Skeletal muscle tissue (tissue), 4 donors: ENCODE results near the gene ADH5. TPM values are rescaled to one million over a fixed set of nuclear protein-coding genes. Genes with fewer than 3 reads are reported as not detected.

ENCODE experiments used
- H3K27ac ChIP-seq: one replicate; pipeline ENCODE4 v1.7.0; 2013; ENCODE audit warnings: mild to moderate bottlenecking, low read depth, low read length, inconsistent platforms
- H3K27me3 ChIP-seq, 3 donors: one replicate each; pipeline ENCODE4 v1.7.0; 2013; ENCODE audit warnings: low read length in 3 of 3; ENCODE audit not compliant: control insufficient read depth in 3 of 3, insufficient read depth in 3 of 3
- H3K36me3 ChIP-seq, 3 donors: one replicate each; pipeline ENCODE4 v1.7.0; 2013; ENCODE audit warnings: low read length in 3 of 3; ENCODE audit not compliant: control insufficient read depth in 3 of 3, insufficient read depth in 3 of 3
- H3K4me1 ChIP-seq, 3 donors: one replicate each; pipeline ENCODE4 v1.7.0; 2013; ENCODE audit warnings: low read length in 3 of 3, mild to moderate bottlenecking in 3 of 3; ENCODE audit not compliant: control insufficient read depth in 3 of 3, insufficient read depth in 3 of 3
- H3K4me3 ChIP-seq, 3 donors: one replicate each; pipeline ENCODE4 v1.7.0; 2013; ENCODE audit warnings: low read length in 3 of 3
- H3K9ac ChIP-seq, 3 donors: one replicate each; pipeline ENCODE4 v1.7.0; 2013; ENCODE audit warnings: low read length in 3 of 3, mild to moderate bottlenecking in 3 of 3, moderate library complexity in 2 of 3, low read depth in 1 of 3
- H3K9me3 ChIP-seq, 3 donors: one replicate each; pipeline ENCODE4 v1.7.0; 2013; ENCODE audit warnings: low read length in 3 of 3; ENCODE audit not compliant: control insufficient read depth in 3 of 3
- total RNA-seq: library from RNA; depleted of rRNA; stranded (reverse); fragments of >200 nt; gene quantifications from one replicate; pipeline ENCODE4 v1.2.3, GENCODE V29; 2014
- donor health status: Osteomylitis.

Gene ADH5
- total RNA-seq, 1 donor from 2014 or later, result 71.0 TPM

GRCh38 chr4:99052902-99053301 lies 35.7 kb downstream of the ADH5 start:
- Histone ChIP-seq H3K27ac (no peak overlapping the region), H3K9ac (no peak overlapping the region), H3K4me3 (no peak overlapping the region), H3K9me3 (no peaks in the 10 kb centered on the region), H3K4me1 (no peaks in the 10 kb centered on the region), H3K27me3 (no peaks in the 10 kb centered on the region), H3K36me3 (peaks cover 2 to 24% (median 24%) of the 10 kb centered on the region in 3 donors)

- H3K4me3 ChIP-seq, result no peak overlapping the region
- no peak overlapping the region for H3K9ac ChIP-seq
- no peaks in the 10 kb centered on the region for H3K4me1 ChIP-seq
- H3K9me3 ChIP-seq, result no peaks in the 10 kb centered on the region
- no peaks in the 10 kb centered on the region for H3K27me3 ChIP-seq
- H3K27ac ChIP-seq, result no peak overlapping the region
- peaks cover 2 to 27% (median 20%) of the 10 kb centered on the region in 3 donors for H3K36me3 ChIP-seq
Measured at GRCh38 chr4:99047710-99048109, 40.9 kb downstream of the ADH5 start.

GRCh38 chr4:99043346-99043745 lies 45.2 kb downstream of the ADH5 start:
- Histone ChIP-seq H3K27me3 (no peaks in the 10 kb centered on the region), H3K4me1 (no peaks in the 10 kb centered on the region), H3K9me3 (no peaks in the 10 kb centered on the region), H3K27ac (no peak overlapping the region), H3K9ac (no peak overlapping the region), H3K4me3 (no peak overlapping the region), H3K36me3 (peaks cover 0 to 11% (median 4%) of the 10 kb centered on the region in 3 donors)

- H3K4me1 ChIP-seq, result no peaks in the 10 kb centered on the region
- H3K27me3 ChIP-seq, result no peaks in the 10 kb centered on the region
- no peaks in the 10 kb centered on the region for H3K9me3 ChIP-seq
- H3K4me3 ChIP-seq, result no peak overlapping the region
- H3K9ac ChIP-seq, result no peak overlapping the region
- H3K27ac ChIP-seq, result no peak overlapping the region
- H3K36me3 ChIP-seq, result peaks cover 0 to 4% (median 0%) of the 10 kb centered on the region in 3 donors
Measured at GRCh38 chr4:99038213-99038612, 50.4 kb downstream of the ADH5 start.

- Histone ChIP-seq H3K4me1 (no peaks in the 10 kb centered on the region), H3K4me3 (no peak overlapping the region), H3K9me3 (no peaks in the 10 kb centered on the region), H3K27ac (no peak overlapping the region), H3K36me3 (no peaks in the 10 kb centered on the region), H3K27me3 (no peaks in the 10 kb centered on the region), H3K9ac (no peak overlapping the region)
Measured at GRCh38 chr4:99033956-99034355, 54.6 kb downstream of the ADH5 start.

- Histone ChIP-seq H3K4me1 (no peaks in the 10 kb centered on the region), H3K9ac (no peak overlapping the region), H3K27me3 (no peaks in the 10 kb centered on the region), H3K9me3 (no peaks in the 10 kb centered on the region), H3K4me3 (no peak overlapping the region), H3K27ac (no peak overlapping the region), H3K36me3 (no peaks in the 10 kb centered on the region)
Measured at GRCh38 chr4:99029852-99030251, 58.7 kb downstream of the ADH5 start.

GRCh38 chr4:99029018-99029735 lies 59.4 kb downstream of the ADH5 start:
- Histone ChIP-seq H3K4me3 (no peak overlapping the region), H3K36me3 (no peaks in the 10 kb centered on the region), H3K9me3 (no peaks in the 10 kb centered on the region), H3K4me1 (no peaks in the 10 kb centered on the region), H3K9ac (no peak overlapping the region), H3K27me3 (no peaks in the 10 kb centered on the region), H3K27ac (no peak overlapping the region)

- Histone ChIP-seq H3K9me3 (no peaks in the 10 kb centered on the region), H3K4me1 (no peaks in the 10 kb centered on the region), H3K27me3 (no peaks in the 10 kb centered on the region), H3K36me3 (no peaks in the 10 kb centered on the region), H3K27ac (no peak overlapping the region), H3K4me3 (no peak overlapping the region), H3K9ac (no peak overlapping the region)
Measured at GRCh38 chr4:99028187-99028586, 60.4 kb downstream of the ADH5 start.

GRCh38 chr4:99027304-99027703 lies 61.3 kb downstream of the ADH5 start:
- Histone ChIP-seq H3K9ac (no peak overlapping the region), H3K4me1 (no peaks in the 10 kb centered on the region), H3K36me3 (peaks cover 0 to 4% (median 0%) of the 10 kb centered on the region in 3 donors), H3K27ac (no peak overlapping the region), H3K4me3 (no peak overlapping the region), H3K9me3 (no peaks in the 10 kb centered on the region), H3K27me3 (no peaks in the 10 kb centered on the region)

- Histone ChIP-seq H3K27ac (no peak overlapping the region), H3K9me3 (no peaks in the 10 kb centered on the region), H3K4me1 (no peaks in the 10 kb centered on the region), H3K36me3 (peaks cover 0 to 4% (median 0%) of the 10 kb centered on the region in 3 donors), H3K9ac (no peak overlapping the region), H3K27me3 (no peaks in the 10 kb centered on the region), H3K4me3 (no peak overlapping the region)
Measured at GRCh38 chr4:99025506-99025905, 63.1 kb downstream of the ADH5 start.
